HL-60/S4 treated with phorbol 12-myristate 13-acetate at 8.2 ng/mL for 4 days and 3 days (cell line): Measurements from ENCODE around the gene GALNT13.

ENCODE experiments used
- in situ Hi-C: fragments of 300-500 bp; cut with MboI; formaldehyde crosslinking; loops from 2 replicates; pipeline ENCODE4 v1.15.0; 2022; ENCODE audit warnings: low sequenced_read_pairs

Gene GALNT13

DNA sequence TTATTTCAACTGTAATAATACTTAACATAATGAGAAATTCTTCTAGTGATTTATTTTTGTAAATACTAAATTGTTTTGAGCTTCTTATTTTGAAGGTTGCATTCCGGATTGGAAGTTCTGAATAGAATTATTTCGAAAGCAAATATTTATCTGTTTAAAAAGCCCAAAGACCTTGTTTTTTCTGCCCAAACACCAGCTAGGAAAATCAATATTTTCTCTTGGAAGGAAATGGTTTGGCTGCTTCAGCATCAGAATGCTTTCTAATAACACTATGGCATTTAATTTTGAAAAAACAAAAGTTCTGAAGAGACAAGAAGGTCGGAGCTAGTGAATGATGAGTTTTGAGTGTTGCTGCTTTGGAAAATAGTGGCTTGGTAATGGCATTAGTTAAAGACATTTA, 522.9 kb downstream of the GALNT13 start:
- in situ Hi-C loops: no loop called here

DNA sequence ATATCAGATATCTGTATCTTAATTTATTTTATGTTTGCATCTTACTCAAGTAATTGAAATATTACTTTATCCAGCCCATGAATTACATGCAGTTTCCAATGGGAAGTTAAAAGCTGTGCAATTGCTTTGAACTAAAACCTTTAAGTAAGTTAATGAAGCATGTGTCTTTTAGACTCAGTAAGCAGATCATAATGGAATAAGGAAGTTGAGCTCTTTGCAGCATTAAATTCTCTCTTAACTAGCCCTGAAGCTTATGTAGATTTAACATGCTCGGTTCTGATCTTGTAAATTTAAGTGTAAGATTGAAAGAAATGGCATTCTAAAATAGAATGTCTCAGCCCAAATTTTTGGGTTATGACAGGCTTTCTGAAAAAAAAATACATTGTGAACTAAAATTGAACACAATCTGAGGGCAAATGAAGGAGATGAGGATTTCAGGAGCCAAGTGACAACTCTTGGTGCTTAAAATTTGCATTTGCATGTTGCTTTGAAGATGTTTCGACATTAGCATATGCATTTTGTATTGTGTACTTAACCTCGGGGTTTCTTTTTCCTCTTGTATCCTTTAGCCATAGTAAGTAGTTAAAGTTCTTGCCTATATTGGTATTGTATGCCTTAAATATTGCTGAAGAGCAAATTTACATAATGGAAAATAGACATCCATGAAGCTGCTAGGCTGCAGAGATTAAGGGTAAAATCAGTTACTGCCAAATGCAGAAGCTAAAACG, 529.0 kb downstream of the GALNT13 start:
- in situ Hi-C loops: no loop called here

DNA sequence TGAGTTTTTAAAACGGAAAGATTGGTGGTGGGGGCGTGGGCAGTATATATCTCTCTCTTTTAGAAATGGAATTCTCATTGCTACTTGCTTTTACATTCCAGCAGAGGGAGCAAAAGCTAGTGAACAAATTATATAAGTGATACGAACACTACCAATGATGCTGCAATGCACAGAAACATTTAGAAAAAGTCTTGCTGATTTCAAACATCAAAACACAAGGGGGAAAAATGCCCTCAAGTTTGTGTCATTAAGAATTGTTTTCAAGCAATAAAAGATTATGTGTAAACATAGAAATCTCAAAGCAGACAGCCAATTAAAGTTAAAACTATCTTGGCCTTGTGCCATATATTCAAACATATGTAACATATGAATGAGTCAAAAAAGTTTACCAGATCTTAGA, 530.5 kb downstream of the GALNT13 start:
- in situ Hi-C loops: no loop called here

DNA sequence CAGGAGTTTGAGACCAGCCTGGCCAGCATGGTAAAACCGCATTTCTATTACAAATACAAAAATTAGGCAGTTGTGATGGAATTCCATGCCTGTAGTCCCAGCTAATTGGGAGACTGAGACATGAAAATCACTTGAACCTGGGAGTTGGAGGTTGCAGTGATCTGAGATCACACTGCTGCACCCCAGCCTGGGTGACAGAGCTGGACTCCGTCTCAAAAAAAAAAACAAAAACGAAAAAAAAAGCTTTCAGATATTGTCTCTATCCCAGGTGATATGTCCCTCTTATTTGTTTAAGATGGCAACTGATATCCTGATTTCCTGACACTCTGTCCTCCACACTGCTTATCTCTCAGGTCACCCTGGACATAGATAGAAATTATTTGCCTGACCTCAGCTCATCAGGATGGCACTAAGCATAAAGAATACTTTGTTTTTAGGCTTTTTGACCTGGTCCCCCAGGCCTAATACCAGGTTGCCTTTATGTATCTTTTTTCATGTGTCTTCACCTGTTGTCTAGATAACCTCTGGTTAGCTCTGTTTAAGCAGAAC, 531.6 kb downstream of the GALNT13 start:
- in situ Hi-C loops: no loop called here

DNA sequence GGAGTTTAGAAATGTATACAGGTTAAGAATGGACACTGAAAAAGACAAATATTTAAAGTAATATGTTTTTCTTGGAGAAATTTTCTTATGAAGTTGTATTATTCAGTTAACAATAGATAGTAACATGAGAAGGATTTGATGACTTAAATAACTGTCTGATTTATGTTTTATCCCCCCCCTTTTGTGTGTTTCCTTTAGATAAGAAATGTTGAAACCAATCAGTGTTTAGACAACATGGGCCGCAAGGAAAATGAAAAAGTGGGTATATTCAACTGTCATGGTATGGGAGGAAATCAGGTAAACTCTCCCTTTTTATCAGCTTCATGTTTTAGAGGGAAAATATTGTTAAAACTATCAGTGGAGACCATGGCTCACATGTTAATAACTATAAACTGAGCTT, 537.1 kb downstream of the GALNT13 start:
- in situ Hi-C loops: no loop called here

DNA sequence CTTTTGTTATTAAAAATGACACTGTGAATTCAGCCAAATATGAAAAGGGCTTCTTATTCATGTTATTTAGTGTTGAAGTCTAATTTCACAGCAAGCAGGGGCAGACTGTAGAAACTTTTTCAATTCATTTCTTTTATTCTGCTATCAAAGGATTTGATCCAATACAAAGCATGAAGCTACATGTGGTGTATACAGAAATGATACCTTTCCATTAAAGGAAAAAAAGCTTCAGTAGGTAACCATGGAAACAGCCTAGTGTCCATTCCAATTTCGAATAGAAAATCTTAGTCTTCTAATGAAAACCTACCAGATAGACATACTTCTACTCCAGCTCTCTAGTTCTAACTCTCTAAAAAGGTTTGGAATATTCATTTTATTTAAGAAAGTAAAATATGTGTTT, 550.5 kb downstream of the GALNT13 start:
- in situ Hi-C loops: no loop called here

DNA sequence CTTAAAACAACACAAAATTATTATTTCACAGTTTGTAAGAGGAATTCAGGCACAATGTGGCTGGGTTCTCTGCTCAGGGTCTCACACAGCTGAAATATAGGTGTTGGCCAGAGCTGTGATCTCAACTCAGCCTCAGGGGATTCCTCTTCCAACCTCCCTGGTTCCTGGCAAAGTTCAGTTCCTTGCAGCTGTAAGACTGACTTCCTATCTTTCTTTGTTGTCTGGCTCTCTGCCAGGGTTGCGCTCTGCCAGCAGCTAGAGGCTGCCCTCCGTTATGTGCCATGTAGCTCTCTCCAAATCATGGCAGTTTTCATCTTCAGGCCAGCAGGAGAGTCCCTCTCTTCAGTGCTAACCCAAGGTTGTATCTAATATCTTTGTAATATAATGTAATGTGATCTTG, 554.3 kb downstream of the GALNT13 start:
- in situ Hi-C loops: no loop called here

DNA sequence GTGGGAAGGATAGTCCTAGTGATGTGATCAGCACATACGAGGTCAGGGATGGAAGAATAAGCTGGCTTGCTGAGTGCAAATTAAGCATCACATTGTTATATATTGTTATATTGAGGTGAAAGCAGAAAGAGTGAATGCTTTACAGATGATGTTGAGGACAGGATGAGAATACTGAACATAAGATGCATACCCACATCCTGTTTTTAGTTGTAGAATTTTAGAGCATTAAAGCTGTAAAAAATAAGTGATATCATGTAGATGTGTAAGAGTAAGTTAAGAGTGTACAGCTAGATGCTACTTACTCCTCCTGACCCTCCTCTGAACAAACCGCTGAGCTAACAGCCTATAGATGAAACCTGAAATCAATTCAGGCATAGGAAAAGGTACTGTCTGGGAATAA, 555.7 kb downstream of the GALNT13 start:
- in situ Hi-C loops: no loop called here

DNA sequence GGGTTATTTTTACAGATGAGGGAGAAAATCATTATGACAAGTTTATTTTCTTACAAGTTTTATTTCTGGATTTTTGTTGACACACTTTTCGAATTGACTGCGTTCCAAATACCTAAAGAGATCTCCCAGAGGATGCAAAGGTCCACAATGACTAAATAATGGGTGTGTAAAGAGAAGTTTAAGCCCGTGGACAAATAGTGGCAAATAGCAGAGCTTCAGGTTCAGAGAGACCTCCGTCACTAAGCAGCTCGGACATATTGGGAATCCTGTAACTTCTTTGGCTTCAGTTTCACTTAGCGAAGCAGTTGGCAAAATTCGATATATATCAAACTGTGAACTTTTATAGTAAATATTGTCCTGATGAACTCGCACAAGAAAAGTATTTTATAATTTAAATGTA, 556.3 kb downstream of the GALNT13 start:
- in situ Hi-C loops: no loop called here

DNA sequence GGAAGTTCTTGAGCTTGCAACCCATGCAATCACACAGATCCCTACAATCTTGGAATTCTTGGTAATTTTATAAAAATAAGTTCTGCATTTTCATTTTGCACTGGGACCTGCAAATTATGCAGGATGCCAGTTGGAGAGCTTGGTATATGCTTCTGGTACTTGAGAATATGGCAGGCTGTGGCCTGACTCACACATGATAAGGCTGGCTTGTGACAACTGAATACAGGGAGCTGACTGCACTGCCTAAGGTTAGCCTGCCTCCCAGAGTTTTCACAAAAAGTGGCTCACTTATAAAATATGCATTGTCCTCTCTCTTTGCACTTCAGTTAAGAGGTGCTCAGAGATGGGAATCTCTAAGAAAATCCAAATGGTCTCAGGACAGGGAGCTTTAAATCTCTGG, 561.3 kb downstream of the GALNT13 start:
- in situ Hi-C loops: no loop called here

DNA sequence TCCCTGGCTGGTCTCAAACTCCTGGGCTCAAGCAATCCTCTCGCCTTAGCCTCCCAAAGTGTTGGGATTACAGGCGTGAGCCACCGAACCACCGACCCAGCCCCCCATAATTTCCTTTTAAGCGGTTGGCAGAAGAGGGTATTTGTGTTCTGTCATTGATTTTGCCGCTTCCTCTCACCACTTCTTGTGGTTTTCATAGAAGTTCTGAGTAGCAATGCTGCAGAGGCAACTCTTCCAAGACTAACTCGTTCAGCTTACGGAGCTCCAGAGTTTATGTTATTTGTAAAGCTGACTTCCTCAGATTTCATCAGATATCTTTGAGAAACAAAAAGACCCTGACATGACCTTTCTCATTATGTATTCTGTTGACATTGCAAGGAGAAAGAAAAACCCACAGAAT, 565.4 kb downstream of the GALNT13 start:
- in situ Hi-C loops: no loop called here

DNA sequence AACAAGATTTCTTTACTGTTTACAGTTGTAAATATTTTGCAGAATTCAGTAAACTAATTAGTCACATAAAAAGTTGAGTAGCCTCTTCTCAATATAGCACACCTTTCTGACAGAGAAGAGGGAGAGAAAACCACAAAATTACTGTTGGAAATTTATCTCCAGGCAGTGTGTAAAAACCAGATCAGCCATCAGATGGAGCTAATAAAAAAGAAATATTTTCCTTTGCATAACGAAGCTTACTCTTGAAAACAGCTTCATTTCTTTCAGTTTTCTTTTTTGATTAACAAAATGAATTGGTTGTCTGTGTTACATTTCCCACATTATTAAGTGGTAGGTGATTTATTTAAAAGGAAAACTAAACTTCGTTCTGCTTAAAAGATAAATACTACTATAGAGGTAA, 567.4 kb downstream of the GALNT13 start:
- in situ Hi-C loops: no loop called here

DNA sequence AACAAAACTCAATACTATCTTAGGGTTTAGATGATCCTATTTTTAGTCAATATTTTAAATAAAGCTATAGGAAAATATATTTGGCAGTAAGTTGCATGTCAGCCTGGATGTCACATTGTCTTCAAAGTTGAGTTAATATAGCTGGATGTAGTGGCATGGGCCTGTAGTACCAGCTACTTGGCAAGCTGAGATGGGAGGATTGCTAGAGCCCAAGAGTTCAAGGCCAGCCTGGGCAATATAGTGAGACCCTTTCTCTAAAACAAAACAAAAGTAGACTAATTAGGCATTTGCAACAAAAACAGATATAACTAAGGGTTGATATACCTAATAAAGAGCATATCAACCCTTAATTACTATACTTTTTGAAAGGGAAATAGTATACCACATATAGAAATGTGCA, 572.2 kb downstream of the GALNT13 start:
- in situ Hi-C loops: no loop called here

DNA sequence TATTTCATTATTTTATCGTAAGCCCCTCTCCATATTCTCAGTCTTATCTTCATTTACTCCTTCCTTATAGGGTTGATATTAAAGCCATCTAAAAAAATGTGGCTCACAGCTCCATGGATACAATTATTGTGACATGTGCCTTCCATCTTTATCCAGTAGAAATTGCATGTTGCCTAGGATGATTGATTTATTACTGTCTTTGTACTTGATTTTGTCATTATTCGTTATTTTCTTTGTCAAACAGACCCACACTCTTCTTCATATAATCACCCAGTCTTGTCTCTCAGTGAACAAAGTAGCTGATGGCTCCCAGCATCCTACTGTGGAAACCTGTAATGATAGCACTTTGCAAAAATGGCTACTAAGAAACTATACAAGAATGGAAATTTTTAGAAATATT, 574.6 kb downstream of the GALNT13 start:
- in situ Hi-C loops: no loop called here

DNA sequence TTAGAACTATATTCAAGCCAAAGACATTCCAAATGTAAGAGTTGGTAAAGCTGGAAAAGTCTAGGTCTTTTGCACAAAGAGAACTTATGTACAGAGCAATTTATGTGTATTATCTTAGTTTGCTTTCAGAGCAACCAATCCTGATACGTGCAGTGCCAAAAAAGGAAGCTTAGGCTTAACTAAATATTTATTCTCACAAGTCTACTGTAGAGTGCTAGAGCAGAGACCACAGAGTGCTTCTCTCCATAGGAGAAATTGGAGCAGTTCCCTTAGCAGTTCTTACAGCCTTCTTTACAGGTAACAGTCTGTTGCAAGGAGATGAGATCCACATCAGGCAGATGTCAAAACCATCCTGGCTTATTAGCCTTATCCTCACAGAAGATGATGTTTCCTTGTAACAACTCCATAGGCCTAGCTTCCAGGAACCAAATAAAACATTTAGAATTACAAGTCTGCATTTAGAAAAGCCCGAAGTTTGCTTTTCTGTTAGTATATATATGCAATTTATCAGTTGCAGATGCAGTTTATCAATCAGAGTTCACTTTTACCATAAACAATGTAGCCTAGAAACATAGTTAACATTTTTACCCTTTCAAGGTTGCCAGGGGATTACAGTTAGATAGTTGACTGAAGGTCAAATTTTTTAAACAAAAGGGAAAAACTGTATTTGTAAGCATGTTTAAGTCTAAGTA, 576.2 kb downstream of the GALNT13 start:
- in situ Hi-C loops: no loop called here

DNA sequence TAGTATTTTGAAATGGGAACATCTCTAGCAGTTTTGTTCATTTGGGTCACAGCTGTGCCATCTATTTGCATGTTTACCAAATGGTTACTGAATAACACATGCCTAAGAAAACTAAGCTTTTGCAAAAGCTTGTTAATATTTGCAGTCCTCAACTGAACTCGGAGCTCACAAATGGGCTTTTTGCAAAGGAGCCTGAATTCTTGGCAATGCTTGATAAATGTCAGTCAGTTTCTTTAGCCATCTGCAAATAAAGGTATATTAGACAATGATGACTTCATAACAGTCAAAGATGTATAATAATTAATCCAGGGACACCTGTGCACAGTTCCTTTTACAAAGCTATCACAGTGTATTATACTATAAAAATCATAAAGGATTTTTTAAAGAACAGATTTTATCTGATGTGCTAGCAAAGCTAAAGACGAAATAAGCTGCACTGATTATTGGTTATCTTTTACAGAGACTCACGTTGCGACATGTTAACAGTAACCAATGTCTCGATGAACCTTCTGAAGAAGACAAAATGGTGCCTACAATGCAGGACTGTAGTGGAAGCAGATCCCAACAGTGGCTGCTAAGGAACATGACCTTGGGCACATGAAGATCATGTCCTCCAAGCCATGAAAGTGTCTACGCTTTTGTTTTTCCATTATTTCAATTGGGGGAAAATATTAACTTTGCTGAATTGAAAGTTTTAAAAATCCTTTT, 578.4 kb downstream of the GALNT13 start:
- in situ Hi-C loops: no loop called here

DNA sequence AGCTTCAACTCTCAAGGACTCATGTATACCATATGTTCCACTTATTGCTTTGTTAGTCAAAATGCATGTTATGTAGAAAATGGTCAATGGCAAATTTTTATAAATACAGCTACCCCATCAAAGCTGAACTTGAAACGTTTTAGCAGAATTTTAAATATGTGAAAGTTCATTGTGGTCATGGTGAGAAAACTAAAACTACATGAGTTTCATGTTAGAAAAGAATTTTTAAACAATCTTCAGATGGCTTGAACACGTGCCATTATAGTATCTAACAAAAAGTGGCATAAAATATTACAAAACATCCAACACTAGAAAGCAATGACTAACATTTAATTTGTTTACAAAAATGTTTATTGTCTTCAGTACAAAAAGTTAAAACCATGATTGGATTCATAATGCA, 580.7 kb downstream of the GALNT13 start:
- in situ Hi-C loops: no loop called here

DNA sequence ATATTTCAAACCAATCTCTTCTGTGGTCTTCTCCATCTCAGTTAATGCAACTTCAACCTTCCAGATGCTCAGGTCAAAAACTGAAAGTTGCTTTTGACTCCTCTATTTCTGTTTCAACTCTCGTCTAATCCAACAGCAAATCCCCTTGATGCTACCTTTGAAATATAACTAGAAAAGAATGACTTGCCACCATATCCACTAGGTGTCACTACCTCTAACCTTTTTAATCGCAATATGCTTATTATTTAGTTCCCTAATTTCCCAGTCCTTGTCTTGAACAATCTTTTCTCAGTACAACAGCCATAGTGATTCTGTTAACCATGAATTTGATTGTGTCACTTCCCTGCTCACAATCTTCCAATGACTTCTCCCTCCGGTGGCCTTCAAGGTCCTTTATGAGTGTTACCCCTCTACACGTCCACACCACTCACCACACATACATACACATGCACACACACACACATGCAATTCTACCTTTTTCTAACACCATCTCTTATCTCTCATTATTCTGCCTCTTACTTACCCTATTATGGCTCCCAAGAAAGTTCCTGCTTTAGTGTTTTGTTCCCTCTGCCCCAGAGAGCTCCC, 581.3 kb downstream of the GALNT13 start:
- in situ Hi-C loops: no loop called here

DNA sequence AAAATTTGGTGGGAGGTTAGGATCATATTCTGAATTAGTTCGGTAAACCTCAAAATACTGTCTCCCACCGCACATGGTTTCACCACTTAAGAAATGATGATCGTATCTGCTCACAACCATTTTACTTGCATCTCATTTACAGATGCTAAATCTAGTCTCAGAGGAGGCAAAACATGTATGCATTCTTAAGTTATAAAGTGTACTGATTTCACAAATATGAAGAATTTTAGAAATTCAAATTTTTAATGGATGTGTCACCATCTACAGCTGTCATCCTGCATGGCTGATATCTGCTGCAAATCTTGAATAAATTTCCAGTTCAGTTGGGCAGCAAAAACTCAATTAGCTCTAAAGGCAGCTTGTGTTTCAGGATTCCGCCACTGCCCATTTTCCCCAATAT, 583.4 kb downstream of the GALNT13 start:
- in situ Hi-C loops: no loop called here

DNA sequence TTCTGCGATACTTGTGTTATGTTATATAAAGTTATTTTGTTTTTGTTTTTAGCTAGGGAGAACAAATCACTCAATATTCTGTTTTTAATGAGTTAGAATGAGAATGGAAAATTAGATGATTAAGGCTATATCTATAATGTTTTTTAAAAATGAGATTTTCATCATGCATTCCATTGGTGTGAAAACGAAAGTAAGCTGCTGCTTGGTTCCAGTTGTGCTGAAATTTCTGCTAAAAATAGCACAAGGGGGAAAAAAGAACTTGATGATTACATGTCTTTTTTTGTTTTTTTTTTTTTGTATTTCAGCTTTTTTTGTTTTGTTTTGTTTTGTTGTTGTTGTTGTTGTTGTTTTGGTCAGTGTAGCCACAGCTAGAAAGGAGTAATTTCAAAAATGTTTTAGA, 584.1 kb downstream of the GALNT13 start:
- in situ Hi-C loops: no loop called here

DNA sequence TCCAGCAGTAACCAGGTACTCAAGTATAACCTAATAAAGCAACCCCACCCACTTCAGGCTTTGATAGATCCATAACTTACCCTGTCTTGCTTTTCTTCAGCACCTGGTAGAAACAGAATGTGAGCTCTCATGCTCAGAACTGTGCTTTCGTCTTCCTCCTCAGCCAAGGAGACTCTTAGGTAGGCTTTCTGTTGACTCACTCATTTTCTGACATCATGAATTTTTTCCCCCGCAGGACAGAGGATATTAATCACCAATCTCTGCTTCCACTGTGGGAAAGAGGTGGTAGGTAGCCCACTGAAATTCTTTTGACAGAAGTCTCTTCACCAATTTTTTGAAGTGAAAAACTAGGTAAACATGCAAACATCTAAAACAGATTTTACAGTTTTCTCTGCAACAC, 585.6 kb downstream of the GALNT13 start:
- in situ Hi-C loops: no loop called here

DNA sequence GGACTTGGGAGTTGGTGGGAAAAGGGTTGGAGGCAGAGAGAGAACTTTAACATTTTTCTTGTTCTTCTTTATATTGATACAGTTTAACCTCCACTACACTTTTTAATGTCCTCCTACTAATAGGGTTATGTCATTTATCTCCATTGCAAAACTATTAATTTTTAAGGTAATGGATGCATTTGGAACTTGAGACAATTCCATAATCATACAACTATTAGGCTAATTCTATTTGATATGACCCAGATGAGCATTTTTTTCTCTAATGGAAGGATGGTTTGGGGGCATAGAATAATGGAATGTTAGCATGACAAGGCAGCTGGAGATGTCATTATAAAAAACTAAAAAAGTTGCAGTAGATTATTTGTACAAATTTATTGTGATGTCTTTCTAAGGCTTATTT, 587.6 kb downstream of the GALNT13 start:
- in situ Hi-C loops: no loop called here
